Lower leg skin (tissue), 4 donors: Measurements from ENCODE around the gene FAM193A. TPM values are rescaled to one million over a fixed set of nuclear protein-coding genes. Genes with fewer than 3 reads are reported as not detected.

ENCODE experiments used
- DNase-seq, 2 donors: peaks; one replicate each; pipeline ENCODE4 v3.0.0-alpha.2; 2019; ENCODE audit warnings: low spot score in 2 of 2
- H3K4me3 ChIP-seq: fragments of 200-600 bp; sonication (generic); 2 replicates; pipeline ENCODE4 v1.5.1; 2017; ENCODE audit warnings: mild to moderate bottlenecking, low read depth; ENCODE audit not compliant: poor library complexity, severe bottlenecking
- CTCF ChIP-seq, 3 donors: fragments of 450-650 bp; IDR thresholded peaks; one replicate each; pipeline ENCODE4 v1.5.1; 2016; ENCODE audit warnings: antibody characterized with exemption in 3 of 3, mild to moderate bottlenecking in 3 of 3, moderate library complexity in 2 of 3
- POLR2A ChIP-seq, 2 donors: fragments of 450-650 bp; IDR thresholded peaks; one replicate each; pipeline ENCODE4 v1.6.1; 2016 to 2017; ENCODE audit warnings: antibody characterized with exemption in 2 of 2, mild to moderate bottlenecking in 1 of 2, moderate library complexity in 1 of 2
- WGBS, 2 donors: methylation state at CpG; one replicate each; pipeline ENCODE4 v1.1.5; 2018; 5-methylcytosine and 5-hydroxymethylcytosine counted together
- intact Hi-C: fragments of 100-400 bp; cut with DNase I; formaldehyde crosslinking; loops from one replicate; pipeline ENCODE4 v1.15.0; 2023; ENCODE audit warnings: low total_unique reads
- total RNA-seq, 4 donors: library from RNA; depleted of rRNA; stranded (reverse); fragments of >200 nt; gene quantifications; one replicate each; pipeline ENCODE4 v1.1.0, GENCODE V29; 2016

FAM193A gene
- total RNA-seq, 4 donors from 2014 or later = 16.3 to 38.6 (median 25.7) TPM

- no peak for TF ChIP-seq CTCF (IDR thresholded peaks at IDR 0.05)
- no peak for TF ChIP-seq POLR2A (IDR thresholded peaks at IDR 0.05)
- DNase-seq = no peak
- 95 to 99% methylated on average over 5 of the region's 5 CpGs for WGBS, 2 donors
- intact Hi-C loops = no loop called here
- no peak overlapping the region for H3K4me3 ChIP-seq
These were observed 43.5 kb downstream of the FAM193A start for GRCh38 chr4:2579910-2580309.

GRCh38 chr4:2583092-2583491, 46.6 kb downstream of the FAM193A start:
- TF ChIP-seq POLR2A (IDR thresholded peaks at IDR 0.05) (no peak), CTCF (IDR thresholded peaks at IDR 0.05) (no peak)
- DNase-seq = no peak
- no peak overlapping the region for H3K4me3 ChIP-seq
- WGBS, 2 donors = 59 to 61% methylated on average over 4 of the region's 4 CpGs
- intact Hi-C loops = no loop called here

GRCh38 chr4:2583517-2583916, 47.1 kb downstream of the FAM193A start:
- TF ChIP-seq CTCF (IDR thresholded peaks at IDR 0.05) (no peak), POLR2A (IDR thresholded peaks at IDR 0.05) (no peak)
- WGBS, 2 donors = 18 to 36% methylated on average over 4 of the region's 4 CpGs
- intact Hi-C loops = no loop called here
- H3K4me3 ChIP-seq = no peak overlapping the region
- no peak for DNase-seq

- WGBS, 2 donors = 94 to 98% methylated on average over 5 of the region's 5 CpGs
These were observed 50.1 kb downstream of the FAM193A start for GRCh38 chr4:2586502-2586901.

GRCh38 chr4:2587213-2587823, 50.9 kb downstream of the FAM193A start:
- intact Hi-C loops = no loop called here
- H3K4me3 ChIP-seq = no peak overlapping the region
- 27 to 32% methylated on average over 8 of the region's 8 CpGs for WGBS, 2 donors
- no peak for DNase-seq
- TF ChIP-seq CTCF (IDR thresholded peaks at IDR 0.05) (no peak), POLR2A (IDR thresholded peaks at IDR 0.05) (no peak)

More at GRCh38 chr4:2586502-2586901, 50.1 kb downstream of the FAM193A start:
- no peak for DNase-seq
- H3K4me3 ChIP-seq = no peak overlapping the region
- intact Hi-C loops = no loop called here
- TF ChIP-seq POLR2A (IDR thresholded peaks at IDR 0.05) (no peak), CTCF (IDR thresholded peaks at IDR 0.05) (no peak)

- TF ChIP-seq POLR2A (IDR thresholded peaks at IDR 0.05) = no peak
- TF ChIP-seq CTCF (IDR thresholded peaks at IDR 0.05) = no peak
- DNase-seq = no peak
- WGBS, 2 donors = 92% methylated on average over 3 of the region's 3 CpGs
- no peak overlapping the region for H3K4me3 ChIP-seq
- intact Hi-C loops = no loop called here
These were observed 51.8 kb downstream of the FAM193A start for GRCh38 chr4:2588259-2588658.
